Cardiac fibroblast (primary cell): ENCODE data around the gene NAA60.
"Not testable (repeated sequence)": the region's sequence is repeated elsewhere in the genome, so short reads cannot be mapped to it uniquely, and the experiment has no call there.

Experiments used
- DNase-seq, 2 donors: peaks; one replicate each; pipeline versions ENCODE4 v3.0.0 to v3.0.0-alpha.2; 2010; ENCODE audit warnings: low read depth in 2 of 2
- H3K4me3 ChIP-seq, 2 donors: replicated peaks in 1 of 2; 1 replicate in 1 of 2; 2 replicates in 1 of 2; pipeline ENCODE4 v1.5.1; 2011; ENCODE audit warnings: low read depth in 2 of 2, low read length in 2 of 2, mild to moderate bottlenecking in 2 of 2, moderate library complexity in 1 of 2
- CTCF ChIP-seq: IDR thresholded peaks from one replicate; pipeline ENCODE4 v1.5.1; 2011; ENCODE audit warnings: low read depth, mild to moderate bottlenecking, low read length, inconsistent platforms

NAA60 gene

GRCh38 chr16:3498988-3499387, 55.5 kb downstream of the NAA60 start:
- H3K4me3 ChIP-seq, result no peak overlapping the region
- DNase-seq, result no peak
- TF ChIP-seq CTCF, result no peak

- DNase-seq, result not testable (repeated sequence)
These were observed 57.9 kb downstream of the NAA60 start for GRCh38 chr16:3501412-3501761.

GRCh38 chr16:3501783-3502400, 58.4 kb downstream of the NAA60 start:
- H3K4me3 ChIP-seq, result peak overlapping the region; percentile 68 to 80
- no peak for DNase-seq

More at GRCh38 chr16:3501412-3501761, 57.9 kb downstream of the NAA60 start:
- peak overlapping the region; percentile 68 to 80 for H3K4me3 ChIP-seq

GRCh38 chr16:3503523-3503922, 60.0 kb downstream of the NAA60 start:
- no peak for TF ChIP-seq CTCF
- H3K4me3 ChIP-seq, result no peak overlapping the region
- no peak for DNase-seq

More at GRCh38 chr16:3501783-3502400, 58.4 kb downstream of the NAA60 start:
- no peak for TF ChIP-seq CTCF

GRCh38 chr16:3508736-3509135, 65.3 kb downstream of the NAA60 start:
- no peak for TF ChIP-seq CTCF
- DNase-seq, result no peak
- no peak overlapping the region for H3K4me3 ChIP-seq

GRCh38 chr16:3509470-3509928, 66.0 kb downstream of the NAA60 start:
- DNase-seq, result no peak
- H3K4me3 ChIP-seq, result no peak overlapping the region
- TF ChIP-seq CTCF, result no peak

- TF ChIP-seq CTCF, result no peak
- H3K4me3 ChIP-seq, result no peak overlapping the region
- no peak for DNase-seq
These were observed 66.9 kb downstream of the NAA60 start for GRCh38 chr16:3510416-3510815.
